HG02884 (cell line): ENCODE measurements around the gene PDIA6.
A peak's percentile ranks its signal among the peaks of the same experiment; 100 is the strongest.
"Not testable (repeated sequence)": the region's sequence is repeated elsewhere in the genome, so short reads cannot be mapped to it uniquely, and the experiment has no call there.

Experiments used
- ATAC-seq: cut with Tn5 transposase; IDR thresholded peaks from one replicate; pipeline ENCODE4 v1.9.1; 2021; ENCODE audit warnings: mild to moderate bottlenecking, moderate library complexity; ENCODE audit not compliant: unreplicated experiment

PDIA6 gene

GRCh38 chr2:10833021-10833420 lies 20.4 kb upstream of the PDIA6 start:
- no peak for ATAC-seq

- ATAC-seq: peak; percentile 86
Measured at GRCh38 chr2:10832203-10832936, 19.8 kb upstream of the PDIA6 start.

GRCh38 chr2:10831400-10831985 lies 18.9 kb upstream of the PDIA6 start:
- ATAC-seq: no peak

GRCh38 chr2:10830641-10831399 lies 18.2 kb upstream of the PDIA6 start:
- ATAC-seq: no peak

GRCh38 chr2:10830203-10830602 lies 17.6 kb upstream of the PDIA6 start:
- ATAC-seq: no peak

- no peak for ATAC-seq
Measured at GRCh38 chr2:10829299-10829698, 16.7 kb upstream of the PDIA6 start.

GRCh38 chr2:10828346-10828745 lies 15.8 kb upstream of the PDIA6 start:
- no peak for ATAC-seq

- no peak for ATAC-seq
Measured at GRCh38 chr2:10826625-10827024, 14.0 kb upstream of the PDIA6 start.

- ATAC-seq: no peak
Measured at GRCh38 chr2:10826026-10826425, 13.4 kb upstream of the PDIA6 start.

- ATAC-seq: no peak
Measured at GRCh38 chr2:10824191-10824590, 11.6 kb upstream of the PDIA6 start.

- ATAC-seq: no peak
Measured at GRCh38 chr2:10820978-10821695, 8.6 kb upstream of the PDIA6 start.

GRCh38 chr2:10820562-10820961 lies 8.0 kb upstream of the PDIA6 start:
- ATAC-seq: no peak

- no peak for ATAC-seq
Measured at GRCh38 chr2:10819714-10820314, 7.2 kb upstream of the PDIA6 start.

- ATAC-seq: no peak
Measured at GRCh38 chr2:10818984-10819383, 6.4 kb upstream of the PDIA6 start.

- not testable (repeated sequence) for ATAC-seq
Measured at GRCh38 chr2:10818305-10818704, 5.7 kb upstream of the PDIA6 start.

GRCh38 chr2:10817413-10817812 lies 4.8 kb upstream of the PDIA6 start:
- no peak for ATAC-seq

- no peak for ATAC-seq
Measured at GRCh38 chr2:10814571-10815331, 2.2 kb upstream of the PDIA6 start.

- no peak for ATAC-seq
Measured at GRCh38 chr2:10814142-10814541, 1.6 kb upstream of the PDIA6 start.

GRCh38 chr2:10813163-10814138 lies 866 bp upstream of the PDIA6 start:
- not testable (repeated sequence) for ATAC-seq
